HG03354 (cell line): Measurements from ENCODE around the gene NLK.
"Not testable (repeated sequence)": the region's sequence is repeated elsewhere in the genome, so short reads cannot be mapped to it uniquely, and the experiment has no call there.

ENCODE experiments used
- ATAC-seq: cut with Tn5 transposase; IDR thresholded peaks from one replicate; pipeline ENCODE4 v1.9.1; 2021; ENCODE audit warnings: mild to moderate bottlenecking; ENCODE audit not compliant: unreplicated experiment, poor library complexity, severe bottlenecking

The NLK gene

DNA sequence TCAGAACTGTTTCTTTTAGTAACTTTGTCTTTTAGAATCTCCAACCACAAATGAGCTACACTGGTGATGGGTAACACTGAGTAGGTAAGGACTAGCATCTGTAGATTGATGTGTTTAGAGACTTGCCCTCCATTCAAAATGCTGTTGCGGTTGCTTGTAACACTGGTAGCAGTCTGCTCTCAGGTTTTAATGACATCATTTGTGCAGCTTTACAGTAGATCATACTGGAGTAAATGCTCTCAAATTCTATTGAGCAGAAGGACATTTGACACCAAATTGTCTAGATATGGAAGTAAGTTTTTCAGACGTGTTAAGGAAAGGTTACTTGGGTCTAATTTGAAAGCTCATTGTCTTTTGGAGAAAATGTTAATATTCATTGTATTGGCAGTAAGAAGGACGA lies 98.8 kb downstream of the NLK start:
- no peak for ATAC-seq

DNA sequence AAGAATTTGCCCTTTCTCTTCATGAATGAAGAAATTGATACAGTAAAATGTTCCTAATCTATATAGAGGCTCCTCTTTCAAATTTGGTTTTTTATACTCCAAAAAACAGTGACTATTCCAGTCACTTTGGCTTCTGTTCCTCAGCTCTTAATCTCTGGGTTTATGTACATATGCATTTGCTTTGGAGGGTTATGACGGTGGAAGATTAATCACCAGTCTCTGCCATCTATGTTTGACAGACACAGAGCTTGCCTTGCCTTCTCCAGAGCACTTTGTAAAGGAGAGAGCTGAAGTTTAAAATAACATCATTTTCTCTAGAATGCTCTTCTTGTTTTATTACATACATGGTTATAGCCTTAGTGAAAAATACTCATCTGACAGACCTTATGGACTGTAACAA lies 99.3 kb downstream of the NLK start:
- ATAC-seq: no peak

DNA sequence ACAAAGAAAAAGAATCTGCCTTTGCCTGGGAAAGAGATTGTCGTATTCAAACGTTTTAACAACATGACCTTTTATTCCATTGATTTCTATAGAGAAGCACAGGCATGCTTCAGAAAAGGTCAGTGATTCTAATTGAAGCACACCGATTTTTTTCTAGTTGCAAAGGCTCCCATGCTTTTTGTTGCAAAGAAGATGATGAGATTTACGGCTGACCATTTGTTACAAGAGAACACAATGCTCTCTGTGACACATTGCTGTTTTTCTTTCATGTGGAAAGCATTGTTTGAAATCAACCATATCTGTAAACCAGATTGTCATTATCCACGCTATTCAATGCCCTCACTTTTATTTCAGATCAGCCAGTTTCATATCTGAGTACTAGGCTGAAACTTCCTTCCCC lies 99.8 kb downstream of the NLK start:
- no peak for ATAC-seq

DNA sequence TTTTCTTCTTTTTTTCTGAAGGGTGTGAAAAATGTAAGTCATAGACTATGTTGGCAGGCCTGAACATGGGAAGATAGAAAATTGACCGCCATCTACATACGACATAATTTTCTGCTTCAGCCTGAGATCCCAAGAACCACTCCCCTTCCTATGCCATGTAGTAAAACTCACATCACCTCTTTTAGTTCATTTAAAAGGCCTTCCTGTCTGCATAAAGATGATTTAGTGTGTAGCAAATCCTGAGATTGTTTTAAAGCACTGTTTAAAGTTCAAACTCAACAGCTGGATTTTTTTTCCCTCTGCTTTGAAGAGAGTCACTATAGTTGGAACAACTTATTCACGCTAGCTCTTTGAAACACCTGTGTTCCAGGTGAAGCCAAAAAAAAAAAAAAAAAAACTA lies 101.5 kb downstream of the NLK start:
- ATAC-seq: no peak

DNA sequence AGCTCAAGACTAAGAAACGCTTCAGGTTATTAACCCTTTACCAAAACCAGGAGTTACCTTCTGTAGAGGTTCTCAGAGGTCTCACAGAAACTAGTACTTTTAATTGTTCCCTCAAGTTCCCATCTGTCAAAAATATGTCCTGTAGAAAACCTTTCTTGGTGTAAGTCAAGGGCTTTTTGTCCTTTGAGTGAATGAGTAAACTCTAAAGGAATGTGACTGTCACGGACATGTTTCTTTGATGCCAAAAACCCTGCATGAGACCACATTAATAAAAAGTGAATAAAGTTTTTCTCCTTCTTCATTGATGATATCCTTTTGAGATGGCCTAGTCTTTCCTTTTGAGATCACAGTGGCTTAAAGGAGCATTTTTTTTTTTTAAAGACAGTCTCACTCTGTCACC lies 102.9 kb downstream of the NLK start:
- no peak for ATAC-seq

DNA sequence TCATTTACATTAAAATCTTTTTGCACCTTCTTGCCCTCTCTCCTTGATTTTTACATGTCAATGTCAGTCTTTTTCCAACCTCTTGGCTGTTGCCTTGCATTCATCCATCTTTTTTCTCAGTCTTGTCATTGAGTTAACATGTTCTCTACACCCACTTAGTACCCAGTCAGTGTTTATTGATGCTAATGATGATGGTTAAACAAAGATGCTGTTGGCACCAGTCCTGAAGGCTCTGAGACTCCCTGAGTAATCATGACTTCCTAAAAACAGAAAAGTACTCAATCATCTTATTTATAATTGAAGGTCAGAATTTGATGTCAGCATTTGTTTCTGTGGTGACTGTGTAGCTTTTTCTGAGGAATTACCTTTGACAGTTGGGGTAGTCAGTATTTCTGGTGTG lies 104.5 kb downstream of the NLK start:
- no peak for ATAC-seq

DNA sequence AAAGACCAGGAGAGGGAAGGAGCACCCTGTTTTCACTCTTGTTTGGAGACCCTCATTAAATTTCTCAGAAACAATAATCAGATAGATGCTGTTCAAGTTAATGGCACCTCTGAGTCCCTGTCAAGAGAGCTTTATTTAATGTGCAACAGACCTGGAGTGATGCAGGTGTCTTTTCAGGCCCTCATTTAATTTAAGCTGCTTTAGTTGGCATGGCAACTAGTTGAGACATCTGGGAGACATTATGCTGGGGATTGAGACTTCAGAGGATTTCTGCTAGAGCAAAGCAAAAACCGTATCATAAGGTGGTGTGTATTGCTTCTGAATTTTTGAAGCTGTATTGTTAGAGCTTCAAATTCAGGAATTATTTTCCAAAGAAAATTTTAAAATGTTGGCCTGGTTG lies 108.5 kb downstream of the NLK start:
- no peak for ATAC-seq

DNA sequence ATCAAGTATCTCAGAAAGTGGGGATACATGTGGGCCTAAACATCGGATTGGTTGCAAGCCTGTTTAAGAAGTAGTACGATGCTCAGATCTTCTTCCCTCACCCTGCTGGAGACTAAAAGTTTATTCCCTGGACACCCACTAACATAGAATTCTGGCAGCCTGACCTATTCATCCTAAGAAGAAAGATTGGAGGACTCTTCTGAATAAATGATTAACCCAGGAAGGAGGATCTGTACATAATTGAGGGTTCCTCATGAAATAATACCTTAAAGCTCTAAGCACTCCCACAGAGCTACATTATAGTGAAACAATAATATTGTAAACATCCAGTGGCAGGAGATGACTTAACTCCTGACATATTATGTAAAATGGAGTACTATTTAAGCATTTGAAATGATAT lies 111.7 kb downstream of the NLK start:
- no peak for ATAC-seq

DNA sequence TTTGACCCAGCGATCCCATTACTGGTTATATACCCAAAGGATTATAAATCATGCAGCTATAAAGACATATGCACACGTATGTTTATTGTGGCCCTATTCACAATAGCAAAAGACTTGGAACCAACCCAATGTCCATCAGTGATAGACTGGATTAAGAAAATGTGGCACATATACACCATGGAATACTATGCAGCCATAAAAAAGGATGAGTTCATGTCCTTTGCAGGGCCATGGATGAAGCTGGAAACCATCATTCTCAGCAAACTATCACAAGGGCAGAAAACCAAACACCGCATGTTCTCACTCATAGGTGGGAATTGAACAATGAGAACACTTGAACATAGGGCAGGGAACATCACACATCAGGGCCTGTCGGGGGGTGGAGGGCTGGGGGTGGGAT lies 112.9 kb downstream of the NLK start:
- not testable (repeated sequence) for ATAC-seq

DNA sequence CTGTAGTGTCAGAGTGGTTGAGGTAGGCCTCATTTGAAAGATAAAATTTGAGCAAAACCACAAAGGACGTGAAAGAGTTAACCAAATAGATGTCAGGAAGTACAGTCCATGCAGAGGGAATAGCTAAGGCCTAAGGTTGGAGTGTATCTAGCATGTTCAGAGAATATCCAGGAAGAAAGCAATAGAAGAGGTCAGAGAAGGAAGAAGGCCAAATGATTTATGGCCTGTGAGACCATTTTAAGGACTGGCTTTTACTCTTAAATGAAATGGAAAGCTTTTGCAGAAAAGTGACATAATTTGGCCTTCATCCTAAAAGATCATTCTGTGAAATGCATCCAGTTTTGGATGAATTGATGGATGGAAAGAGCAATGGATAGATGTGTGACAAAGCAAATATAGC lies 116.5 kb downstream of the NLK start:
- ATAC-seq: no peak

DNA sequence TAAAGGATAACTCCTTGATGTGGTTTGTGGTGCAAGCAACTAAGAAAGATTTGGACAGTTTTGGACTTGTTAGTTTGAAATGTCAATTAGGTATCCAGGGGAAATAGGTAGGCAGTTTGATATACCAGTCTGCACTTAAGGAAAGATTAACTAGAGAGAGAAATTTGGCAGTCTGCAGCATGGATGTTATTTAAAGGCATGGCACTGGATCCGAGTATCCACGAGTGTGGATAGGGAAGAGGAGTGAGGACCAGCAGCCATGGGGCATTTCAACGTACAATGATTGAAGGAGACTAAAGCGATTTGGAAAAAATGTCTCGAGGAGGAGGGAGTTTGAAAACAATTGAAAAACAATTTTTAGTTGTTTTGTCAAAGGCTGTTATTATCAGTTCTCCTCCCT lies 117.4 kb downstream of the NLK start:
- no peak for ATAC-seq

DNA sequence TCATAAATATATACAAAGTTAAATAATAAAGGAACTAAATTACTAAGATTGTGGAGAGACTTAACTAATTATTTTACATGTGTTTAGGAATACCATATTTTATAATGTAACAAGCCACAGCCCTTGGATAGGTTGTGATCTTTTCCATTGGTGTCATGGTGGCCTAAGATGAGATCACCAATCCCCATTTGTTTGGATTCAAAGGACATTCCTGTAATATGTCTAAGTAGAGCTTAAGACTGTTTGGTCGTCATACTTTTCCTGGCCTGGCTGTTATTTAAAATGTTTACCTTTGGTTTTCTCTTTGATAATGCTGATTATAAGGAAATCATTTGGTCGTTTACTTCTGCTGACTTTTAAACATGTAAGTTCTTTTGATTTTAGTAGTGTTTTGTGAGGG lies 118.1 kb downstream of the NLK start:
- ATAC-seq: no peak

DNA sequence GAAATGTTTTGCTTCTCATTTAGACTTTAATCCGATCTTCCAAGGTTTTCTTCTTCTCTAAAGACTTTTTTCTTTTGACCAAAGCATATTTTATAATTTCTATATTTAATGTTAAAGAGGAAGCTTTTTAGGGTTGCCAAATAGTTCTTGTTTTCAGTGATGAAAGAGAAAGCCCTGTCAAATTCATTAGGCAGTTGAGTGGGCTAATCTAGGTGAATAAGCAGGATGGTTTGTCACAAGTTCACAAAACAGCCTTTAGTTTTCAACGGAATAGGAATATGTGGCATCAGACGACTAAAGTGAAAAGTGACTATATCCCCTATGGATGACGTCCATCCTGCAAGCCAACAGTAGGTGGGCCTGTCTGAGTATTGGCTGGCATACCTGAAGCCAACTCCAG lies 118.8 kb downstream of the NLK start:
- no peak for ATAC-seq

DNA sequence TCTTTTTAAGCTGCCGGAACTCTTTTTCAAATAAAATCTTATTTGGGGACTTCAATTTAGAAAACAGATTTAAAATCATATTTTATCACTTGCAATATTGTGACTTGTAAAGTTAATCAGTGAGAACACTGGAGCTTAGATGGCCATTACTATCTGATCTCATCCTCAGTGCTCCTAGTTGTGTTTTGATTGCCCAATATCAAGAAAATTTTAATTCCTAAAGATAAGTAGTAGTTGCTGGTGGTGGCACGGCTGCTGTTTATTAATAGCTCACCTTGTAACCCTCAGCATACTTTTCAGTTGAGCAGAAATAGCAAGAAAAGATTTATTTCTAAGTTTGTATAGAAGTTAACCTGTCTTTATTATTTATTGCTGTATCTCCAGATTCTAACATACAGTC lies 124.0 kb downstream of the NLK start:
- ATAC-seq: no peak

DNA sequence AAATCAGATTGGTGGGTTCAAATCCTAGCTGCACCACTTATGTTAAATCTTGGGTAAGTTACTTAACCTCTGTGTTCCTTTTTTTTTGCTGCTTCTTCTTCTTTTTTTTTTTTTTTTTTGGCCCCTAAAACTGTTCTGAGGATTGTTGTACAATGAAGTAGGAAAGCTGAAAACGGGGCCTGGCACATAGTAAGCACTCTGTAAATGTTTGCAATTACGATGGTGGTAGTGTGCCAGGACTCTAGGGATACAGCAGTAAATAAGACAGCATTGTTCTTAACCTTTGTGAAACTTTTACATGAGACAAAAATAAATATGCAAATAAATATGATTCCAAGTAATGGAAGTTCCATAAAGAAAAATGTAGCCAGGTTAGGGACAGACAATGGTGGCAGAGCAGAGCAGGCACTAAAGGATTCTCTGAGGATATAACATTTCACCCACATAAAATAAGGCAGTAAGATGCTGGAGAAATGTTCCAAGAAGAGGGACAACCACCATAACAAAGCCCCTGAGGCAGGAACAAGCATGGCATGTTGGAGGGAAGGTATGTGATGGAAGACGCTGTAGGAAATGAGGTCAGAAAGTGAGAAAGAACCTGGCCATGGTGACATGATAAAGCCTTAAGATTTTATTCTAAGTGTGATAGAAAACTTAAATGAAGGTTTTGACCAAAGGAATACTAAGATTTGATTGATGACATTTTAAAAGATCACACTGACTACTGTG lies 127.3 kb downstream of the NLK start:
- no peak for ATAC-seq

DNA sequence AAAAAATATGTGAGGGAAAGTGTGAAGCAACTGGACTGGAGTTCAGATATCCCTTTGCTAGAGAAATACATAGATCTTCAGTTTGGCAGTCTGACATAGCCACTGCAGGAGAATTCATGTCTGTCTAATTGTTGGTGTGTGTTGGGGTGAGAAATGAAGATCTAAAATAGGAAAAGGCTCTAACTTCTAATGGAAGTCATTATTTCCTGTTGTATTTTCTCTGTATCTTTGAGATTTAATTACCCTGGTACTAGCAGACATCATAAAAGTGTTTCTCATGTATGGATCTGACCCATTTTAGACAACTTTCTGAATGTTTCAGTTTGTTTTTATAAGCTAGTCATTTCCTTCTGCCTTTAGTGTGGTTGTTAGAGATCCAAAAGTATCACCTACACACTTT lies 128.3 kb downstream of the NLK start:
- no peak for ATAC-seq

DNA sequence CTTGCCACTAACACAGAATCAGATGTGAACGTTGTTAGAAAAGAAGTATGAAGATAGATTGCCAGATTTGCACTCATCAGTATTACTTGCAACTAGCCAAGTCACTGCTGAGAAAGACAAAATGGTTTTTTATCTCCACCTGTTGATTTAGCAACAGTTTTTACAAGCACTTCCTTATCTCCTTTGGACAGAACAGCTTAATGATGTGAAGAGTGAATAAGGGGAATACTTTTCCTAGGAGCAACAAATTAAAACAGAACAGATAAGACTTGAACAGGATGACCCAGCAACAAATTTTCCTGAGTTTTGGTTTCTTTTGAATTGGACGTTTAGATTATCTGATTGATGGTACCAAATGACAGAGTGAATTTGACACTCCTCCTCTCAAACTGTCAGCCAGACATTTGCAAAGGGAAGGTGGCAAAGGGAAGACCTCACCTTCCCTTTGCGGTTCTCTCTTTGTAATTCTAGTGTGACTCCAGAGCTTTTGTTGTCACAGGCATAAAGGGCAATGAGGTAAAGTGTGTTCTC lies 130.6 kb downstream of the NLK start:
- no peak for ATAC-seq

DNA sequence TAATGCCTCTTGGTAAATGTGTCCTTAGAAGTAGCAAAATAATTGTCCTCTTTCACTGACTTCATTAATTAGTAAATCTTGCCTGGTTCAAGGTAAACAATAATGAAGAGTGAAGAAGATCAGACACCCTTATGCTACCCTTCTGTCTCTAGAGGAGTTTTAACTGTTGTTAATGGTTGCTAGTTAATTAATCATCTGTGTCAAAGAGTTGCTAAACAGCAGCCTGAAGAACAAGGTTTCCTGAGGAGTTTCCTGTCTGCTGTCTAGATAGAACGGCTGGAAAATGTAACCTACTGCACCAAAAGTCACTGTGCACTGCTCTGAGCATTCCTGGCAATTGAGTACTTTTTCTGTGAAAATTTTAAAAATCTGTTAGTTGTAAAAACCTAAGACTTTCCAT lies 131.3 kb downstream of the NLK start:
- ATAC-seq: no peak

DNA sequence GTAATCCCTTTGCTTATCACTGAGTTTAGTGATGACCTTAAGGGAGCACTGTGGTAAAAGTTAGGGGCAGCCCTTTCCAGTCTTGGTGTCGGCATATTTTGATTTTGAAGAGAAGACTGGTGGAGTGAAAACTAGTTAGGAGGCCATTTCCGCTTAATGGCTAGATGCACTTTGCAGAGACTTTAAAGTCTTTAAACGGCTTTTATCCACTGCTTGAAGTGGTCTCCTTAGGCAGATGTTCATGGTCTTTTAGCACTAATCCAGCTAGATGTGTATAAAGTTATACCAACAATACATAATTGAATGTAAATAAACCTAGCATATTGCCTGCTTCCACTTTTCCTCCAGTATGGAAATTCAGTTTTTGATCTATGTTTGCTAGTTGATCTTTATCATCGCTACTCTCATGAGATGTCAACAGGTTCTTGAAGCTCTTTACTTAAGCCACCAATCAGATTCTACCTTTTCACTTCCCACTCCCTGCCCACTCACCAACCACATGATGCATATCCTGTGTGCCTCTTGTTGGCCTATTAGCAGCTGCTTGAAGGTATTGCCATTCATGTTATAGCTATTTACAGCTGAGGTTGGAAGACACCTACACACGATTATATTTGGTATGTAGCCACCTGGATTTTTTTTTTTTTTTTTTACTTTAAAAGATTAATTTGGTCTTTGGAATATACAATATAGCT lies 132.0 kb downstream of the NLK start:
- no peak for ATAC-seq

DNA sequence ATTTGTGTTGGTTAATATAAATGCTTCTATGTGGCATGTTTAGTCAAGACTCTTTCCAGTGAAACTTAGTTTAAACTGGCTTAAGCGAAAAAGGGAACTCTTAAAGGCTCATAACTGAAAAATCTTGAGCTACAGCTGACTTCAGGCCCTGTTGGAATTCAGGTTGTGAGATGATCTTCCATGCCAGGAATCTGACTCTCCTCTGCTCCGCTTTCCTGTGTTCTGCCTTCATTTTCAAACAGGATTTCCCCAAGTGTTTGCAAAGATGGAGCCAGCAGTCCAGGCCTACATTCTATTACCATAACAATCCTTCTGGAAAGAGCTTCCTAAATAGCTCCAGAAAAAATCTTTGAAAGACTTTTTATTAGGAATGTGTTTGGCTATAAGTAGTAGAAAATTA lies 134.9 kb downstream of the NLK start:
- ATAC-seq: no peak

DNA sequence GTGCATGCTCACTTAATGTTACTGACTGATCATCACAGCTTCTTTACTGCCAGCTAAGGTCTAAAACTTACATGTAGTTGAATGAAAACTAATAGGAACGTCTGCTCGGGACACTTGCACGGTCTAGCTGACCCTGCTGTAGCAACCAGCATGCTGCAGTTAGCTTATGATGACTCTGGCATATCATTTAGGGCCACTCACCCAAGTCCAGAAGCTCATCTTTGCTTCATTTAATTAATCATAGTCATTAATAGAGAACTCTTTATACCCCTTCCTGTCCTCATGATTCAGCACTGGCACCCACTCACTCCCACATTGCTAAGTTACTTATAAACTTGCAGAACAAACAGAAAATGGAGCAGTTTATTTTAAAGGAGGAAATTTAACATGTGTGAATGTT lies 136.3 kb downstream of the NLK start:
- ATAC-seq: no peak

DNA sequence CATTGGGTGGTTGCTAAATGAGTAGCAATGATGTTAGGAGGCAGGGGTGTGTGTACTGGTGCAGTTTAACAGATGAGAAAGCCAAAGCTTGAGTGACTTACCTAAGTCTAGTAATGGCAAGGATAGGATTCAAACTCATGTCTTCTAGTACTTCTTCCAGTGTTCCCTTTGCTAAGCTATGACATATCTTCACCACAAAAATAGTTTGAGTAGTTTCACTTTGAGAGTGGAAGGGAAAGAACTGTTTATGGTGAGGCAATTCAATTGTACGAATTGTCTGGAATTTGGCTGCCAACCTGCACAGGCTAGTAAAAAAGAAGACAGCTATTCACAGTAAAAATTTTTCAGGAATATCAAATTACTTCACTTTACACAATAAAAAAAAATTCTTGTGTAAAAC lies 138.0 kb downstream of the NLK start:
- ATAC-seq: no peak
